Stimulated activated CD4-positive, alpha-beta T cell treated with anti-CD3 and anti-CD28 coated beads, Interleukin-4, amount 100 ng/mL, for 48 hours (primary cell): Measurements from ENCODE around the gene PTGFRN.
"Not testable (repeated sequence)": the region's sequence is repeated elsewhere in the genome, so short reads cannot be mapped to it uniquely, and the experiment has no call there.

ENCODE experiments used
- DNase-seq, 2 donors: peaks; one replicate each; pipeline ENCODE4 v3.0.0-alpha.2; 2020; ENCODE audit warnings: low read depth in 2 of 2

The PTGFRN gene

DNA sequence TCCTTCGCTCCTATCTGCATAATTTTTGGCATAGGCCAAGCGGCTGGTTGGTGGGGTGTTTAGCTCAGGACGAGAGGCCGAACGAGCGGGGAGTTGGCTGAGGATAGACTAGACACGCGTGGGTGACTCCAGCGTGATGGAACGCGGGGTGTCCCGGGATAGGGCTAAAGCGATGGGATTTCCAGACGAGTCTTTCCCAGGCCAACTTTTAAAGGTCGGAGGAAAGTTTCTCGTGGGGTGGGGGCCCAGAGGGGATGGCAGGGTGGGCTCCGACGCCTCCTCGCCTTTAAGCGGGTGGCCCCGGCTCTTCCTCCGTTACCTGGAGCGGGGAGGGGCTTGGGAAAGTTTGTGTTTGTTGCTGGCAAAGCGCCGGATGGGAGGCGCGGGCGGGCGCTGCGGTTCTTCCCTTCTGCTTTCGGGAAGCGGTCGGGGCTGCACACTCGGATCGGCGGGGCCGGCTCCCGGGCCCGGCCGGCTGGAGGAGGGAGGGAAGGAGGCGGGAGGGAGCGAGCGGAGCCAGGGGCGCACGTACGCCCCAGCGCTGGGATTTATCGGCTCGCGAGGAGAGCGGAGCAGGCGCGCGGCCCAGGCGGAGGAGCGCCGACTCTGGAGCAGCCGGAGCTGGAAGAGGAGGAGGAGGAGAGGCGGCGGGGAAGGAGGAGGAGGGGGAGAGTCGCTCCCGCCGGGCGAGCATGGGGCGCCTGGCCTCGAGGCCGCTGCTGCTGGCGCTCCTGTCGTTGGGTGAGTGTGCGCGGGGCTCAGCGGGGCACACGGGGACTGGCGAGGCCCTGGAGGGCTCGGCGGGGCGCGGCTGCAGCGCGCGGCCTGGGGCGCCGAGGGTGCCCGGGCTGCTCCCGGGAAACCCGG is at the start of gene PTGFRN:
Gene PTGFRN, plus strand, starts transcription at position 405 of the 867 bp plus-strand sequence. Its CDS starts 288 bp downstream, at position 693.
- DNase-seq: peak; percentile 6 to 16

DNA sequence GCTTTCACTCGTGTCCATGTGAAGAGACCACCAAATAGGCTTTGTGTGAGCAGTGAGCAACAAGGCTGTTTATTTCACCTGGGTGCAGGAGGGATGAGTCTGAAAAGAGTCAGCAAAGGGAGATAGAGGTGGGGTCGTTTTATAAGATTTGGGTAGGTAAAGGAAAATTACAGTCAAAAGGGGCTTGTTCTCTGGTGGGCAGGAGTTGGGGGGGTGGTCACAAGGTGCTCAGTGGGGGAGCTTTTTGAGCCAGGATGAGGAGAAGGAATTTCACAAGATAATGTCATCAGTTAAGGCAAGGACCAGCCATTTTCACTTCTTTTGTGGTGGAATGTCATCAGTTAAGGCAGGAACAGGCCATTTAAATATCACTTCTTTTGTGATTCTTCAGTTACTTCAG is 49.5 kb upstream of the PTGFRN start:
- DNase-seq: not testable (repeated sequence)

DNA sequence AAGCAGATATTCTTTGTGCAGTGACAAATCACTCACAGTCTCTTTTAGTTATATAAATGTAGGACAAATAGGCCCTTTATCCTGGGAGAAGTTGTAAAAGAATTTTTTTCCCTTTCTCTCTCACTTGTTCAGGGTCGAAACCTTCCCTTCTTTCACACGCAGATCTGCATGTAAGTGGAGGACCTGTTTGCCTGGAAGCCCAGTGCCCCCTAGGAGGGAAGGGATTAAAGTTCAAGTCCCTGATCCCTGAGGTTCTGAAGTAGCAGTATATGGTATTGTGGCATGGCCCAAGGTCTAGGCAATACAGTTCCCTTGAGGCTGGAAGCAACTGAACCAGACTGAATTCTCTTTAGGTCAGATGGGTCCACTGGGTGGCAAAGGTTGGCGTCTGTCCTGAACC is 48.6 kb upstream of the PTGFRN start:
- no peak for DNase-seq

DNA sequence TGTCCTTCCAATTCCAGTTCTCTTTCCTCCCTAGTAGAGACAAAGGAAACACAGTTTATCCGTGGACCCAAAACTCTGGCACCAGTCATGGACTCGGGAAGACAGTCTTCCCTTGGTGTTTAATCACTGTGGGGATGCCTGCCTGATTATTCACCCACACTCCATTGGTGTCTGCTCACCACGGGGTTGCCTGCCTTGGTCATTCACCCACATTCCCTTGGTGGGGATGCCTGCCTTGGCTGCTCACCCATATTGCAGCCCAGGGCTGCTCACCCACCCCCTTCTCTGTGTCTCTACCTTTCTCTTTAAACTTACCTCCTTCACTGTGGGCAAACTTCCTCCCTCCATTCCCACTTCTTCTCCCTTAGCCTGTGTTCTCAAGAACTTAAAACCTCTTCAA is 46.7 kb upstream of the PTGFRN start:
- not testable (repeated sequence) for DNase-seq

DNA sequence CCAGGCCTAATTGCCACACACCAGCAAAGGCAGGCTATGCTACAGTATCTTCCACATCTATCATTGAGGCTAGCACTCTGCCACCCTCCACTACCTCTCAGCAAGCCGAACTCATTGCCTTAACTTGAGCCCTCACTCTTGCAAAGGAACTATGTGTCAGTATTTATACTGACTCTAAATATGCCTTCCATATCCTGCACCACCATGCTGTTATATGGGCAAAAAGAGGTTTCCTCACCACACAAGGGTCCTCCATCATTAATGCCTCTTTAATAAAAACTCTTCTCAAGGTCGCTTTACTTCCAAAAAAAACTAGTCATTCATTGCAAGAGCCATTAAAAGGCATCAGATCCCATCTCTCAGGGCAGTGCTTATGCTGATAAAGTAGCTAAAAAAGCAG is 43.2 kb upstream of the PTGFRN start:
- not testable (repeated sequence) for DNase-seq

DNA sequence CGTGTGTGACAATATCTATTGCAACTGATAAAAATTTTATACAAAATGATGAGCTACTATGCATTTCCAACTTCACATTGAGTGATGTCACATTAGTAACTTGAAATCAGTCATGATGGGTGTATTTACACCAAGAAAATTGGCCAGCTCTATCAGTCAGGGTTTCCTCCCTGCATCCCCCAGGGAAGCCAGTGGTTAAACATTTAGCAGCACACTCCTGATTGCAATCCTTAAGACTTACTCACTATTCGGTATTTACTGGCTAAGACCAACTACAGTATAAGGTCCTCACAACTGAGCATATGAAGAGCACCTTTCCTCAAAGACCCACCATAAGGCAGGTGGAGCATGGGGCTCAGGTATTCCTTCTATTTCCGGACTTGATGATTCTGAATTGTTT is 41.3 kb upstream of the PTGFRN start:
- DNase-seq: no peak

DNA sequence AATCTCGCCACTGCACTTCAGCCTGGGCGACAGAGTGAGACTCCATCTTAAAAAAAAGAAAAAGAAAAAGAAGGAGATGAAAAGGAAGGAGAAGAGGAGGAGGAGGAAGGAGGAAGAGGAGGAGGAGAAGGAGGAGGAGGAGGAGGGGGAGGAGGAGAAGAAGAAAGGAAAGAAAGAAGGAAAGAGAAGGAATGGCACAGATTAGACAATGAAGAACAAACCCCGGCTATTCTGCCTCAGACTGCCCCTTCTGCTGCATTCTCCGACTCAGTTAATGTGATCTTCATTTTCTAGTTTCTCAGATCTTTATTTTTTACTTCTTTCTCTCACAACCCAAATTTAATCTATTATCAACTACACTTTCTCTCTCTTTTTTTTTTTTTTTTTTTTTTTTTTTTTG is 40.1 kb upstream of the PTGFRN start:
- no peak for DNase-seq

DNA sequence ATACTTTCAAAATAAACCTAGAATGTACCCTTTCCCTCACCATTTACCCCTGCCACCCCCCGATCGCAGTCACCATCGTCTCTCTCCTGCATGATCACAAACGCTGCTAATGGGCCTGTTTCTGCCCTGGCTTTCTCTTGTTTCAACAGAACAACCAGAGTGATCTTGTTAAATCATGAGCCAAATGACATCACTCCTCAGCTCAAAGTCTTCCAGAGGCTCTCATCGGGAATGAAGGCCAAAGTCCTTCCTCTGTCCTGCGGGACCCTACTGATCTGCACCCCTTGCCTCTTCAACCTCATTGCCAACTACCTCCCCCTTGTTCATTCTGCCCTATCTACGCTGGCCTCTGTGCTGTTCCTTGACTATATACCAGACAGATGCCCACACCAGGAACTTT is 39.4 kb upstream of the PTGFRN start:
- DNase-seq: no peak

DNA sequence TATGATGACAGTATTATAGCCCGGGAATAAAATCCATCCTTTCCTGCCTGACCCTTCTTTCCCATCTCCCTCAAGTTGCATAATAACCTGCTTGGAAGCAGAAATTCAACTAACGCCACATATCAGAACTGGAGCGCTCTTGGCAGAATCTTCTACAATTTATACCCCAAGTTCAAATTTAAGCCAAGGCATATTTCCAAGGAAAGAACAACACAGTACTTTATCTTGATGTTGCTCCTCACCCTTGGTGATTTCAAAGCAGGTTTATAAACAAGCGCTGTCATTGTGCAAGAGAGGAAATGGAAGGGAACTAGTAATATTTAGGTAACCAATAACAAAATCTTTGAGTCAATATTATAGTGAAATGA is 38.0 kb upstream of the PTGFRN start:
- no peak for DNase-seq

DNA sequence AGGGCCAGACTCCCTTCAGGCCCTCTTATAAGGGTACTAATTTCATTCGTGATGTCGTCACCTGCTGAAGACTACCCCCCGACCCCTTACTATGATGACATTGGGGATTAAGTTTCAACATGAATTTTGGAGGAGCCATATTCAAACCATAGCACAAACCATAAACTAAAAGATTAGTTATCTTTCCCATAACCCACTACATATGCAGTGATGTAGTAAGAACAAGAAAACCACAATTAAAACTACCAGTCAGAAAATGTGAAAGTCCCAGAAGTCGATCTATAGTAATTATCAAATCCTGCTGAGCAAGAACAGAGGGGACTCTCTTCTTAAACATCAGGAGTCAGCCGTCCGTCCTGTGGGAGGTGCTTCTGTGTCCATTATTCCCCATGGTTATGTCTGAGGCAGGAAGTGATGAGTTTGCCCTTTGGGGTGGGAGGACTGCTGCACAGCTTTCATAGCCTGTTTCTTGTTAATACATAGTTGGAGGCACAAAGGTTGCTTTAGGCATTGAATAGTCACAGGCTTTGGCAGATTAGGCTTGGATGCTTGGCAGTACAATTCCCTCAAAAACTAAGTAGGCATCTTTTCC is 35.9 kb upstream of the PTGFRN start:
- no peak for DNase-seq

DNA sequence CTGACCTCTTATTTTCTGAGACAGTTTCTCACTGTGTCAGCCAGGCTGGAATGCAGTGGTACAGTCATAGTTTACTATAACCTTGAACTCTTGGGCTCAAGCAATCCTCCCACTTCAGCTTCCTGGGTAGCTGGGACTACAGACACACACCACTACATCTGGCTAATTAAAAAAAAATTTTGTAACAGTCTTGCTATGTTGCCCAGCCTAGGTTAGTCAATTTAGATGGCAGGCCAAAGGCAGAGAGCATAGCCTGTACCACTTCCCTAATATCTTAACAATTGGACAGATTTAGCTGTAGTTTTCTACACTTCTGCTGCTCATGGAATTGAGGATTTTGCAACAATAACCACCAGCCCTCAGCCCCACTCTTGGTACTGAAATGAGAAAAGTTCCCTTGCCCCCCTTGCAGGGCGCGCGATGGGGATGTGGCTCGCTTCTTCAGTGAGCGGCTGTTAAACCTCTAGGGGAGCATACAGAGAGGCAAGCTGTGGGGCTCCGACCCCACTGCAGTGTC is 34.9 kb upstream of the PTGFRN start:
- no peak for DNase-seq

DNA sequence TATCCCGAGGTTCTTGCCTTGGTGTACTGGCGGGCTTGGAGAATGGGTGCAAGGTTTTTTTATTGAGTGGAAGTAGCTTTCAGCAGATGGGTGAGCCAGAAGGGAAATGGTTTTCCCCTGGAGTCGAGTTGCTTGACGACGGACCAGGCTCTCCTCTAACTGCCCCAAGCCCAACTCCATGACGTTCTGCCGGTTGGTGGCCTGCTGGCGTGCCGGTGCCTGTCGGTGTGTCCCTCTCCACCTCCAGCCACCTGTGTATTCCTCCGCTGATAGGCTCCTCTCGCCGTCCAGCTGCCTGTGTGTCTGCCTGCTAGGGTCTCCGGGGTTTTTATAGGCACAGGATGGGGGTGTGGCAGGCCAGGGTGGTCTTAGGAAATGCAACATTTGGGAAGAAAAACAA is 34.3 kb upstream of the PTGFRN start:
- no peak for DNase-seq

DNA sequence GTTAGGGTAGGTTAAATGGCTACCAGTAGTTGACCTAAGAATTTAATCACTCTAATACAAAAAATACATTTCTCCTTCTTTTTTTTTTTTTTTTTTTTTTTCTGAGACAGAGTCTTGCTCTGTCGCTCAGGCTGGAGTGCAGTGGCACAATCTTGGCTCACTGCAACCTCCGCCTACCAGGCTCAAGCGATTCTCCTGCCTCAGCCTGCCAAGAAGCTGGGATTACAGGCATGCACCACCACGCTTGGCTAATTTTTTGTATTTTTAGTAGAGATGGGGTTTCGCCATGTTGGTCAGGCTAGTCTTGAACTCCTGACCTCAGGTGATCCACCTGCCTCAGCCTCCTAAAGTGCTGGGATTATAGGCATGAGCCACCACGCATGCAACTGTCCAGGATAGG is 33.8 kb upstream of the PTGFRN start:
- not testable (repeated sequence) for DNase-seq

DNA sequence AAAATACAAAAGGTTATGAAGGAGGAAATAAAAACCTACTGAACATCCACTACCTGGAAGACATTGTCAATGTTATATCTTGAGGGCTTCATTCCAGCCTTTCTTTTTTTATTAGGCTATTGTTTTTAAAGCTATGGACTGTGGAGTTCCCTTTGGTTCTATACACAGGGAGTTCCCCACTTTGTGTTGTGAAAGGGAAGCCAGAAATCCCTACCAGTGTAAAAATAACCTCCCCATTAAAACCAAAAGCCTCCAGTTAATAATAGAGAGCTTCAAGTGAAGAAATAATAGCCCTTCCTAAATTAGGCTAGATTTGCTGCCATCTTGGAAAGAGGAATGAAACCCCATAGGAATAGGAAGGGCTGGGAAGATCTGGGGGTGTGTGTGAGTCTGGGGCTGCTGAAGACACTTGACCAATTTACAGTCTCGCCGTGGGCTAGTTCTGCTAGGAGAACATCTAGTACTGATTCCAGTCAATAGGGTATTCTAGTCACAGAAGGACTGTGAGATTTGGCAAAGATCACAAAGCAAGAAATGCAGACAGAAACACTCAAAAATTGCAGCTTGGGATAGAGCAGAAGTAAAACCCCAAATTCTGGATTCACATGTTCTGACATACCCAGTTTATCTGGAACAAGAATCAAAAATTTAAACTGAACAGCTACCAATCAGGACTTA is 32.4 kb upstream of the PTGFRN start:
- DNase-seq: no peak

DNA sequence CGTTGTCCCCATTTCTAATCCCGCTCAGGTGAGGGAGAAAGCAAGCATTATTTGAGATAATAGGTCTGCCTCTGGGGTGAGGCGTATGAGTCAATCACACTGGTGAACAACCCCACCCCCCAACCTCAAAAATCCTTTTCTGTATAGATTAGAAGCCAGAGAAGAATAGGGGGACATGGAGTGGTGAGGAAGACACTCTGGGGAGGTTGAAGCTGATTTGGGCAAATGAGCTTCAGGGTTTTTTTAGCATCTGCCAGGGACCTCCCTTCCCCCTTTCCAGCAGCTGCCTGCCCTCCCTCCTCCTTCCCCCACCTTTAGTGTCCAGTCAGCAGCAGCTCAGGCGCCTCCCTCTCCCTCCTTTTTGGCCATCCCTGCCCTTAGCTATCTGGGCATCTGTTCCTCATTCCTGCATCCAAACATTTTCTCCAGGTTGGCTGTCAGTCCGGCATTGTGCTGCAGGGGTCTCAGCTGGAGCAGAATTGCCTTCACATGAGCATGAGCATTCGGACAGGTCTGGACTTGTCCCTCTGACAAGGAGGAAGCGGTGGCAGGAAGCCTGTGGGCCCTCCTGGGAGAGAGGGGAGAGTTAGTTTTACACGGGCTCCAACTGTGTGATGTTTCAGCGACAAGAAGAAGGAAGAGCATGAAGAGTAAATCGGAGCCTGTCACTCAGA is 30.8 kb upstream of the PTGFRN start:
- DNase-seq: no peak

DNA sequence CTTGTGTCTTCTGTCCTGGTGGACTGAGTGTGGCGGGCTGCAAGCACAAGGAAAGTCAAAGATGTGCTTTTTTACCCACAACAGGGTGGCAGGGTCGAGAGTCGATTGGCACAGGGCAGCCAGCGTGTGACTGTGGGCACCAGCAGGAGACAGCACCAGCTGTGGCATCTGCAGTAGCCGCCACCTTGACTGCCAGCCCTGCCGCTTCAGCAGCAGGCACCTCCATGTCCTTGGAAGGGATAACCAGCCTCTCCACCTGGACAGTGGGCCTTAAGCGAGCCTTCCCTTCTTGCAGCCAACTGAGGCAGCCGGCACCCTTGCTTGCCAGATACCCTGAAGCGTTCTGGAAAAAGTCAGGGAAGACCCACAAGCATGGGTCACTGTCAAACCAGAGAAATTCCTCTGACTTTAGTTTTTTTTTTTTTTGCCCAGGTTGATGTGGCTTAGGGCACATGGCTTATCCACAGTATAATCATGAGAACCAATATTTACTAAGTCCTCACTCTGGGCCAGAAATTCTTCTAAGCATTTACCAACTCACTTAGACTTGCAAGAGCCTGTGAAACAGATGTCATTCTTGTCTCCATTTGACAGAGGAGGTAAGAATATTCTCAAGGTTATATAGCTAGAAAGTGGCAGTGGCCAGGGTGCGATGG is 30.1 kb upstream of the PTGFRN start:
- DNase-seq: no peak

DNA sequence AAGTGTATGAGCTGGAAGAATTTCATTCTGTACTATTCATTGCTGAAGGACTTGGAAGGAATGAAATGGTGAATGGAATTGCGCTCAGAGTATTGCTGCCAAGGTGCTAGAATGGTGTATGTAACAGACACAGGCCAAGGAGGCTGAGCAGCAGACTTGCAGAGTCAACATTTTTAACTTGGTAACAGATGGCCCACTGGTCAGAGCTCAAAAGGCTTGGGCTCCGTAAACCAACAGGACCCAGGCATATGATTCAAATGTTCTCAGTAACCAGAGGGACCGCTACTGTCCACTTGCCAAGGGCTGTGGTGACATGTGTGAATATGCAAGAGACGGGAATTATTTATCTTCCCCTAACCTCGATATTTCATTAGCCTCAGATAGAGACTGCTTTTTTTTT is 28.8 kb upstream of the PTGFRN start:
- DNase-seq: no peak

DNA sequence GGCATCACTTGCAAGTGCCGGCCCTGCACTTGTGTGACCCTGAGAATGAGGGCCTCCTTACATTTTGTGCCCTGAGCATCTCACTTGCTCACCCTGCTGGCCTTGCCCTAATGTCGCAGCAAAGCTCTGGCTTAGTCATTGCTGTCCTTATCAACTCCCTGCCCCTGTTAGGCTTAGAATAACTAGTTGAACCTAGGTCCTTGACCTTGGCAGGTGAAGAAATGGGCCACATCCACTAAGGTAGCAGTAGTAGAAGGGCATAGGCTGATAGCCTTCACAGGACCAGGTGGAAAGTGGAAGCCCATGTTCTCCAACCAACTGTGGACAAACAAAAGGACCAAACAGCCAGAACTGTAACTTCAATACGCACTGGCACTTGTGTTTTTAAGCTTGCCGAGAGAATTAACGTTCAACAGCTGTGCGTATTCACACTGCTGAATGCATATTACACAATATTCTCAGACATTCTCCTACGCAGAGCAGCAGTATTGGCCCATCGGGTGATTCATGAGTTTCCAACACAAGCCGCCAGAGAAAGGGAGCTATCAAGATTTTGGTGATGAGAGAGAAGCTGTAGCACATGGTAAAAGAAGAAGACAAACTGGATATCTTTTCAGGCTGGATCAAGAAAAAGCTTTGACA is 27.7 kb upstream of the PTGFRN start:
- DNase-seq: peak in 1 of 2 donors; percentile 26

DNA sequence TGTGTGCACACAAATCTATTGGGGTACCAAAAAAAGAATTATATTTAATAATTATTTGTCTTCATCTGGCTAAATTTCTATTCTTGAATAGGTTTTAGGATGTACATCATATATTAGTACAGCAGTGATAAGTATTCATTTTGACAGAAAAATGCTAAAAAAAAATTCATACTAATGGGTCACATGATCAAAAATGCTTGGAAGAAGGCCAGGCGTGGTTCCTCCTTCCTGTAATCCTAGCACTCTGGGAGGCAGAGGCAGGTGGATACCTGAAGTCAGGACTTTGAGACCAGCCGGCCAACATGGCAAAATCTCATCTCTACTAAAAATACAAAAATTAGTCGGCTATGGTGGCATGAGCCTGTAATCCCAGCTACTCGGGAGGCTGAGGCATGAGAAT is 26.9 kb upstream of the PTGFRN start:
- no peak for DNase-seq

DNA sequence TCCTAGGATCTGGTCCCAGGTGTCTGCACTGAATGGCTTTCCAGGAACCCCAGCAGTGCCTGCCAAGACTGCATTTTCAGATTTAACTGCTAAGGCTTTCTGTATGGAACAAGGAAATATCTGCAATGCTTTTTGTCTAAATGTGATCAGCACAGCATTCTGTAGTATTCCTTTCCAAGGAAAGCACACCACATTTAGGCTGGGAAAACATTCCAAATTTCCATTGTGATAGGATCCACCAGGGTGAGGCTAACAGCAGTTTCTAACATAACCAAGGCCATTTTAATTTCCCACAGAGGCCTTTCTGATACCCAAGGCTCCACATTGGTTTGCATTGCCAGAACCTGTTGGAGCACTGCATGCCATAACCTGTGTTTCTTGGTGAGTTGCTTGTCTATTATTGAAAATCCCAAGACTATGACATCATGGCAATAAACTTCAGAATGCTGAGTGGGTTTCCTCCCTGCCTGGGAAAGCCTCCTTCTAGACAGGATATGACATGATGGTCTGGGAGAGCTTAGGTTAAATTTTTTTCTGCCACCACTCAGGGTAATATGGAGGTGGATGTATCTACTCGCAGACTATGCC is 23.3 kb upstream of the PTGFRN start:
- DNase-seq: no peak

DNA sequence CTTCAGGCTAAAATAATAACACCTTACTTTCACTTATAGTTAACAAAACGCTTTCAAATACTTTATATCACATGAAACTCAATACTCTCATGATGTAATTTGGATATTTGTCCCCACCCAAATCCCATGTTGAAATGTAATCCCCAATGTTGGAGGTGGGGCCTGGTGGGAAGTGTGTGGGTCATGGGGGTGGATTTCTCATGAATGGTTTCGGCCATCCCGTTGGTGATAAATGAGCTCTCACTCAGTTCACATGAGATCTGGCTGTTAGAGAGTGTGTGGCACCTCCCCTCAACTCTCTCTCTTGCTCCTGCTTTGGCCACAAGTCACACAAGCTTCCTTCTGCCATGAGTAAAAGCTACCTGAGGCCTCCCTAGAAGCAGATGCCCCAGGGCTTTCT is 22.5 kb upstream of the PTGFRN start:
- no peak for DNase-seq
